SK-N-SH (cell line): ENCODE data around the gene RABGAP1L. TPM values are rescaled to one million over a fixed set of nuclear protein-coding genes. Genes with fewer than 3 reads are reported as not detected.

ENCODE experiments used
- CTCF ChIA-PET: fragments of 300-600, 350-600 bp; formaldehyde crosslinking; extraction: SDS; loops from one replicate; lab custom pipeline; 2021; lab: Yijun Ruan, JAX
- POLR2A ChIA-PET: fragments of 350-600 bp; sonication (Branson Sonifier 250); formaldehyde crosslinking; extraction: SDS; loops from one replicate; lab custom pipeline; 2020; ENCODE audit warnings: antibody characterized with exemption, inconsistent platforms; lab: Yijun Ruan, JAX
- DNase-seq: peaks from one replicate; pipeline ENCODE4 v3.0.0; 2012
- H2AFZ ChIP-seq: fragments of 200-600 bp; sonication (generic); 2 replicates; pipeline ENCODE4 v1.8.1; 2016; ENCODE audit warnings: antibody characterized with exemption, mild to moderate bottlenecking, low read depth
- H3F3A ChIP-seq: fragments of 200-600 bp; sonication (generic); replicated peaks from 2 replicates; pipeline ENCODE3; 2016; ENCODE audit warnings: antibody characterized with exemption, mild to moderate bottlenecking; ENCODE audit not compliant: insufficient read depth
- H3K27ac ChIP-seq, 2 experiments: fragments of 200-500 bp in 1 of 2; fragments of 200-600 bp in 1 of 2; sonication (Bioruptor generic) in 1 of 2; sonication (generic), shearing (Covaris generic) in 1 of 2; 2 replicates each; pipeline versions ENCODE4 v1.5.1 to v1.6.1; 2014 to 2016; ENCODE audit warnings: low read depth in 2 of 2, inconsistent platforms in 1 of 2, low read length in 1 of 2, mild to moderate bottlenecking in 1 of 2, mixed read lengths in 1 of 2
- H3K27me3 ChIP-seq: fragments of 200-600 bp; sonication (generic), shearing (Covaris generic); 2 replicates; pipeline ENCODE4 v1.6.1; 2016; ENCODE audit warnings: mixed run types; ENCODE audit not compliant: insufficient read depth
- H3K36me3 ChIP-seq, 2 experiments: fragments of 200-500 bp in 1 of 2; fragments of 200-600 bp in 1 of 2; sonication (Bioruptor generic) in 1 of 2; sonication (generic) in 1 of 2; replicated peaks in 1 of 2; 2 replicates each; pipeline versions ENCODE3 to v1.5.1; 2014 to 2016; ENCODE audit warnings: low read length in 1 of 2, mild to moderate bottlenecking in 1 of 2; ENCODE audit not compliant: insufficient read depth in 2 of 2, control insufficient read depth in 1 of 2
- H3K4me1 ChIP-seq, 2 experiments: fragments of 200-500 bp in 1 of 2; fragments of 200-600 bp in 1 of 2; sonication (Bioruptor generic) in 1 of 2; sonication (generic), shearing (Covaris generic) in 1 of 2; 2 replicates each; pipeline versions ENCODE4 v1.5.1 to v1.6.1; 2014 to 2016; ENCODE audit warnings: low read depth in 1 of 2, low read length in 1 of 2, mixed run types in 1 of 2; ENCODE audit not compliant: insufficient read depth in 2 of 2, control insufficient read depth in 1 of 2
- H3K4me2 ChIP-seq: fragments of 200-600 bp; sonication (generic), shearing (Covaris generic); 2 replicates; pipeline ENCODE4 v1.6.1; 2017; ENCODE audit warnings: mixed run types
- H3K4me3 ChIP-seq, 2 experiments: fragments of 200-500 bp in 1 of 2; fragments of 200-600 bp in 1 of 2; sonication (Bioruptor generic) in 1 of 2; sonication (generic), shearing (Covaris generic) in 1 of 2; 2 replicates each; pipeline versions ENCODE4 v1.5.1 to v1.8.1; 2014 to 2016; ENCODE audit warnings: low read depth in 2 of 2, inconsistent platforms in 1 of 2, low read length in 1 of 2, mild to moderate bottlenecking in 1 of 2, mixed read lengths in 1 of 2, moderate library complexity in 1 of 2
- H3K79me2 ChIP-seq: fragments of 200-600 bp; sonication (generic); 2 replicates; pipeline ENCODE4 v1.8.1; 2017; ENCODE audit warnings: mild to moderate bottlenecking; ENCODE audit not compliant: insufficient read depth
- H3K9ac ChIP-seq: fragments of 200-600 bp; sonication (generic); 2 replicates; pipeline ENCODE4 v1.6.1; 2017; ENCODE audit warnings: mixed run types
- H3K9me2 ChIP-seq: fragments of 200-600 bp; sonication (generic); 2 replicates; pipeline ENCODE4 v1.6.1; 2017; ENCODE audit warnings: mixed run types
- H3K9me3 ChIP-seq: fragments of 200-600 bp; sonication (generic); 2 replicates; pipeline ENCODE4 v1.6.1; 2017; ENCODE audit warnings: mixed run types, mild to moderate bottlenecking, moderate library complexity
- H4K20me1 ChIP-seq: fragments of 200-600 bp; sonication (generic); 2 replicates; pipeline ENCODE4 v1.6.1; 2017; ENCODE audit warnings: mild to moderate bottlenecking, mixed run types; ENCODE audit not compliant: insufficient read depth
- CTCF ChIP-seq: fragments of 200-600 bp; sonication (generic); IDR thresholded peaks from 2 replicates; pipeline ENCODE4 v1.6.1; 2017; ENCODE audit warnings: antibody characterized with exemption, mild to moderate bottlenecking, moderate library complexity
- PBX3 ChIP-seq: IDR thresholded peaks from 2 replicates; pipeline ENCODE4; 2012
- RXRA ChIP-seq: IDR thresholded peaks from 2 replicates; pipeline ENCODE4 v1.4.0; 2012; ENCODE audit warnings: low read depth, mild to moderate bottlenecking, borderline replicate concordance
- WGBS: methylation state at CpG from one replicate; pipeline ENCODE4 v1.1.6; 2017; ENCODE audit warnings: low lambda C conversion rate; 5-methylcytosine and 5-hydroxymethylcytosine counted together
- polyA plus RNA-seq, 3 experiments: library from polyadenylated mRNA; depleted of rRNA; stranded (reverse); fragments of >200 nt; gene quantifications; 2 replicates each; pipeline ENCODE4 v1.2.3, GENCODE V29; 2012
- TF ChIP-seq, protein P1 (sequence below): fragments of 150-350 bp; IDR thresholded peaks from 2 replicates; pipeline ENCODE4 v1.6.1; 2016; ENCODE audit warnings: mild to moderate bottlenecking, low read depth, low read length

Gene RABGAP1L
- polyA plus RNA-seq, 1 of the 3 experiments (the other 2 are of a cell fraction) = 7.2 TPM

DNA sequence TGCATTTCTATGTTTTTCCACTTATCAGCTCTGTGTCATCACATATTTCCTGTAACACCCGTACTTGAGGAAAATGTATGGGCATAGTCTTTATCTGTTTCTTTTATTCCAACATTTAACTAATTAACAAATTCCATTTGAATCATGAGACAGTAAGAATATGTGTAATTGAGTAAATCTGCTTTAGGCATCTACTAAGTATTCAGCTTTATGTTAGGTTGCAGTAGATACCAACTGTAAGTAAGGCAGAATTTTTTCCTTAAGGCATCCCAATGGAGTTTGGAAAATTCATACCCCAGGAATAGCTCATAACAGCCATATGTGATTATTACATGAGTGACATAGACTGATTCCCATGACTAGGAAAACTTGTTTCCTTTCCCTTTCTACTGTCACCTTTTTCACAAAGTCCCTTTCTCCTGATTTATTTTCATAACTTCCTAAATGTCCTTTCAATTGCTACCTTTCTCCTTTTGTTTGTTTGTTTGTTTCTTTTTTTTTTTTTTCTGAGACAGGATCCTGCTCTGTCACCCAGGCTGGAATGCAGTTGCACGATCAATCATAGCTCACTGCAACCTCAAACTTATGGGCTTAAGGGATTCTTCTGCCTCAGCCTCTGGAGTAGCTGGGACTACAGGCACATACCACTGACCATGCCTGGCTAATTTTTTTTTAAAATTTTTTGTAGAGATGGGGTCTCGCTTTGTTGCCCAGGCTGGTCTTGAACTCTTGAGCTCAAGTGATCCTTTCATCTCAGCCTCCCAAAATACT is 780.6 kb downstream of the RABGAP1L start:
- CTCF ChIA-PET = interaction anchor here (0.7 to 1.5 kb wide), 3 partner anchors 26 to 212 kb away, joined by 3 read pairs; no protein-coding TSS in a partner anchor
- H3K4me2 ChIP-seq = no peak overlapping the region
- WGBS = 84% methylated on average over 3 of the region's 3 CpGs

More for the DNA sequence above, 780.6 kb downstream of the RABGAP1L start:
- Histone ChIP-seq H3K36me3 (no peaks in the 10 kb centered on the region), H3K4me3 (no peak overlapping the region), H3F3A (no peaks in the 10 kb centered on the region), H4K20me1 (no peaks in the 10 kb centered on the region), H3K9ac (no peak overlapping the region), H3K9me2 (peaks cover 2% of the 10 kb centered on the region; the same call in 1 of the 2 replicates), H3K79me2 (no peaks in the 10 kb centered on the region), H3K9me3 (no peaks in the 10 kb centered on the region), H3K27ac (no peak overlapping the region), H3K4me1 (peaks cover 0 to 4% of the 10 kb centered on the region in 2 experiments; a peak in 1 of 4 replicates), H2AFZ (no peak overlapping the region), H3K27me3 (no peaks in the 10 kb centered on the region)
- POLR2A ChIA-PET = interaction anchor here (0.6 kb wide), 1 partner anchor 57 kb away, joined by 3 read pairs; no protein-coding TSS in a partner anchor
- TF ChIP-seq PBX3 (no peak), RXRA (no peak), CTCF (no peak)
- TF ChIP-seq, protein P1, sequence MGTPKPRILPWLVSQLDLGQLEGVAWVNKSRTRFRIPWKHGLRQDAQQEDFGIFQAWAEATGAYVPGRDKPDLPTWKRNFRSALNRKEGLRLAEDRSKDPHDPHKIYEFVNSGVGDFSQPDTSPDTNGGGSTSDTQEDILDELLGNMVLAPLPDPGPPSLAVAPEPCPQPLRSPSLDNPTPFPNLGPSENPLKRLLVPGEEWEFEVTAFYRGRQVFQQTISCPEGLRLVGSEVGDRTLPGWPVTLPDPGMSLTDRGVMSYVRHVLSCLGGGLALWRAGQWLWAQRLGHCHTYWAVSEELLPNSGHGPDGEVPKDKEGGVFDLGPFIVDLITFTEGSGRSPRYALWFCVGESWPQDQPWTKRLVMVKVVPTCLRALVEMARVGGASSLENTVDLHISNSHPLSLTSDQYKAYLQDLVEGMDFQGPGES = no peak
- no peak for DNase-seq
